Activated CD4-positive, alpha-beta T cell treated with anti-CD3 and anti-CD28 coated beads for 24 hours (primary cell): ENCODE data around the gene OR52E2.
"Not testable (repeated sequence)": the region's sequence is repeated elsewhere in the genome, so short reads cannot be mapped to it uniquely, and the experiment has no call there.

Experiments used
- DNase-seq, 2 donors: peaks; one replicate each; pipeline ENCODE4 v3.0.0-alpha.2; 2020; ENCODE audit warnings: low read depth in 2 of 2

Gene OR52E2

GRCh38 chr11:5059391-5059790 lies at the start of gene OR52E2:
Gene OR52E2 (minus strand): TSS chr11:5059627. CDS start chr11:5059627, 0 bp downstream.
- no peak for DNase-seq

- DNase-seq: no peak
These were observed 47.9 kb upstream of the OR52E2 start for GRCh38 chr11:5107285-5107684.

- no peak for DNase-seq
These were observed 43.6 kb upstream of the OR52E2 start for GRCh38 chr11:5103066-5103465.

- no peak for DNase-seq
These were observed 42.8 kb upstream of the OR52E2 start for GRCh38 chr11:5102246-5102645.

- DNase-seq: no peak
These were observed 36.6 kb upstream of the OR52E2 start for GRCh38 chr11:5096011-5096410.

GRCh38 chr11:5092821-5093585 lies 33.6 kb upstream of the OR52E2 start:
- no peak for DNase-seq

GRCh38 chr11:5090668-5091067 lies 31.2 kb upstream of the OR52E2 start:
- no peak for DNase-seq

GRCh38 chr11:5088556-5088955 lies 29.1 kb upstream of the OR52E2 start:
- DNase-seq: no peak

GRCh38 chr11:5083602-5084001 lies 24.2 kb upstream of the OR52E2 start:
- no peak for DNase-seq

- no peak for DNase-seq
These were observed 22.0 kb upstream of the OR52E2 start for GRCh38 chr11:5081405-5081804.

- no peak for DNase-seq
These were observed 12.4 kb upstream of the OR52E2 start for GRCh38 chr11:5071799-5072198.

- DNase-seq: no peak
These were observed 9.8 kb upstream of the OR52E2 start, which contains the start of gene OR52E1 for GRCh38 chr11:5069272-5069671. Gene OR52E1 (plus strand): TSS chr11:5069572.

- DNase-seq: no peak
These were observed 5.6 kb upstream of the OR52E2 start for GRCh38 chr11:5065027-5065426.

GRCh38 chr11:5058679-5059078 lies 748 bp downstream of the OR52E2 start:
- not testable (repeated sequence) for DNase-seq

GRCh38 chr11:5046754-5047330 lies 12.6 kb downstream of the OR52E2 start:
- no peak for DNase-seq

- no peak for DNase-seq
These were observed 13.2 kb downstream of the OR52E2 start, which contains the start of gene OR52J3 for GRCh38 chr11:5046226-5046625. Gene OR52J3 (plus strand): TSS chr11:5046526. CDS start chr11:5046526, 0 bp downstream.

GRCh38 chr11:5043380-5043779 lies 16.0 kb downstream of the OR52E2 start:
- DNase-seq: no peak

- no peak for DNase-seq
These were observed 17.3 kb downstream of the OR52E2 start for GRCh38 chr11:5042091-5042490.

- DNase-seq: no peak
These were observed 18.6 kb downstream of the OR52E2 start for GRCh38 chr11:5040876-5041275.

- DNase-seq: no peak
These were observed 21.1 kb downstream of the OR52E2 start for GRCh38 chr11:5038341-5038740.

- no peak for DNase-seq
These were observed 21.5 kb downstream of the OR52E2 start for GRCh38 chr11:5037926-5038325.

- DNase-seq: no peak
These were observed 22.8 kb downstream of the OR52E2 start for GRCh38 chr11:5036669-5037068.

GRCh38 chr11:5021996-5022395 lies 37.4 kb downstream of the OR52E2 start:
- DNase-seq: no peak
